Spleen (tissue), 7 donors: ENCODE measurements around the gene DDX41.

Experiments
- POLR2A ChIP-seq, 3 donors: fragments of 450-650 bp; IDR thresholded peaks; one replicate each; pipeline ENCODE4 v1.5.1; 2017; ENCODE audit warnings: antibody characterized with exemption in 3 of 3, mild to moderate bottlenecking in 1 of 3
- POLR2AphosphoS5 ChIP-seq, 3 donors: sonication (generic); formaldehyde crosslinking; IDR thresholded peaks; one replicate each; pipeline ENCODE4 v1.5.1; 2017; ENCODE audit warnings: antibody characterized with exemption in 3 of 3
- TF ChIP-seq, protein P1 (sequence below), 11 experiments: fragments of 200-600 bp in 7 of 11; fragments of 450-650 bp in 4 of 11; sonication (generic) in 4 of 11; IDR thresholded peaks in 8 of 11; conservative IDR thresholded peaks in 3 of 11; 1 replicate in 7 of 11; 2 replicates in 4 of 11; pipeline versions ENCODE4 v1.4.0 to v1.8.0; 2016 to 2021; ENCODE audit warnings: antibody characterized with exemption in 11 of 11, inconsistent platforms in 4 of 11, mild to moderate bottlenecking in 1 of 11
- donor health status: DM: no; HTN: no; CAD: no; lungs with moderate emphysema.
- donor health status: DM: no; HTN: no; CAD: no.
- donor health status: DM: no; HTN: no; CAD: no.

DNA sequence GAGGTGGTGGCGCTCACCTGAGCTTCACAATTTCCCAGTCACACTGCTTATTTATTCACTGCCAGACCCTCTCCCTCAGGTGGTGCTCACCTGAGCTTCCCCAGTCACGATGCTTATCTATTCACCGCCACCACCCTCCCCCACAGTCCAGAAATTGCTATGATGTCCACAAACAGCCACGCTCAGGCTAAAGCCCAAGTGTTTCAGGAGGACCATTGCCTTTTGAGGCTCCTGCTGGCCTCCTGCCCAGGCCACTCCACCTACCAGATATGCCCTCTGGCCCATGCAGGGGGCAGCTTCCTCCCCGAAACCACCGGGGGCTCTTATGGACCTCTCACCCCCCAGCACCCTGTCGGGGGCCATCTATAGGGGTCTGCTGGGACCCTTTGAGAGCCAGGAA lies 23.9 kb downstream of the DDX41 start:
- TF ChIP-seq POLR2A (IDR thresholded peaks at IDR 0.05) (no peak), POLR2AphosphoS5 (IDR thresholded peaks at IDR 0.05) (no peak)
- TF ChIP-seq, protein P1, sequence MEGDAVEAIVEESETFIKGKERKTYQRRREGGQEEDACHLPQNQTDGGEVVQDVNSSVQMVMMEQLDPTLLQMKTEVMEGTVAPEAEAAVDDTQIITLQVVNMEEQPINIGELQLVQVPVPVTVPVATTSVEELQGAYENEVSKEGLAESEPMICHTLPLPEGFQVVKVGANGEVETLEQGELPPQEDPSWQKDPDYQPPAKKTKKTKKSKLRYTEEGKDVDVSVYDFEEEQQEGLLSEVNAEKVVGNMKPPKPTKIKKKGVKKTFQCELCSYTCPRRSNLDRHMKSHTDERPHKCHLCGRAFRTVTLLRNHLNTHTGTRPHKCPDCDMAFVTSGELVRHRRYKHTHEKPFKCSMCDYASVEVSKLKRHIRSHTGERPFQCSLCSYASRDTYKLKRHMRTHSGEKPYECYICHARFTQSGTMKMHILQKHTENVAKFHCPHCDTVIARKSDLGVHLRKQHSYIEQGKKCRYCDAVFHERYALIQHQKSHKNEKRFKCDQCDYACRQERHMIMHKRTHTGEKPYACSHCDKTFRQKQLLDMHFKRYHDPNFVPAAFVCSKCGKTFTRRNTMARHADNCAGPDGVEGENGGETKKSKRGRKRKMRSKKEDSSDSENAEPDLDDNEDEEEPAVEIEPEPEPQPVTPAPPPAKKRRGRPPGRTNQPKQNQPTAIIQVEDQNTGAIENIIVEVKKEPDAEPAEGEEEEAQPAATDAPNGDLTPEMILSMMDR (IDR thresholded peaks at IDR 0.05 in 8 of 11, conservative IDR thresholded peaks at IDR 0.05 in 3 of 11): no peak
